Ishikawa (cell line): ENCODE measurements around the gene MT1H.

Source experiments
- CEBPB ChIP-seq: IDR thresholded peaks from 2 replicates; pipeline ENCODE4 v1.6.1; 2012
- USF1 ChIP-seq: IDR thresholded peaks from 2 replicates; pipeline ENCODE4 v1.6.1; 2012
- TF ChIP-seq, protein P1 (sequence below): IDR thresholded peaks from 2 replicates; pipeline ENCODE4 v1.6.1; 2012; ENCODE audit warnings: low read depth, mild to moderate bottlenecking

DNA sequence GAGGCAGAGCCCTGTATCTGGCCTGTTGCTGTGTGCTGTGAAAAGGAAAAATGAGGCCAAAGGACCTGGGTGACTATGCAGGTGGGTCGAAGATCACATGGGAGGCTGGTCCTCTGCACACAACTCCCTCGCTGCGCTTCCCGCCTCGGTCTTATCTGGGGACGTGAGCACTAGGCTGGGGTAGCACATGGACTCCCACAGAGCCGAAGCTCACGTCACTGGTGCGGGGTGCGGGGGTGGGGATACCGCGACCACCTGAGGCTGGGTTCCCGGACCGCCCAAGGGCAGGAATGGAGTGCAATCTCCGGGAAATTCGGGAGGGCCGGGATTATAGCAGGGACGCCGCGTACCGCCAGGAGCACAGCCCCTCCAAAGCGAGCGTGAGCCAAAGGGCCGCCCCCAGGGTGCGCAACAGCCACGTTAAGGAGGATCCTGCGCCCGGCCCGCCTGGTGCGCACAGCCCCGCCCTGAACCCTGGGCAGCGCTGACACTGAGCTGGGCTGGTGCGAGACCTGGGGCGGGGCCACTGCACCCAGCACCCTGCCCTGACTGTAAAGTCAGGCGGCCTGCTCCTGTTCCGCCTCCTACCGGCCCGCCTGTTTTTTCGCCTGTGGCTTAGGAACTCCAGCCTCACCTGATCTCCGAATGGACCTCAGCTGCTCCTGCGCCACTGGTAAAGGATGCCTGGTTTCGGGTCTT is 26.4 kb upstream of the MT1H start:
- TF ChIP-seq CEBPB: no peak
- 0 out of 2 replicates have a peak, but pooled peaks have one; percentile 5 for TF ChIP-seq USF1
- TF ChIP-seq, protein P1, sequence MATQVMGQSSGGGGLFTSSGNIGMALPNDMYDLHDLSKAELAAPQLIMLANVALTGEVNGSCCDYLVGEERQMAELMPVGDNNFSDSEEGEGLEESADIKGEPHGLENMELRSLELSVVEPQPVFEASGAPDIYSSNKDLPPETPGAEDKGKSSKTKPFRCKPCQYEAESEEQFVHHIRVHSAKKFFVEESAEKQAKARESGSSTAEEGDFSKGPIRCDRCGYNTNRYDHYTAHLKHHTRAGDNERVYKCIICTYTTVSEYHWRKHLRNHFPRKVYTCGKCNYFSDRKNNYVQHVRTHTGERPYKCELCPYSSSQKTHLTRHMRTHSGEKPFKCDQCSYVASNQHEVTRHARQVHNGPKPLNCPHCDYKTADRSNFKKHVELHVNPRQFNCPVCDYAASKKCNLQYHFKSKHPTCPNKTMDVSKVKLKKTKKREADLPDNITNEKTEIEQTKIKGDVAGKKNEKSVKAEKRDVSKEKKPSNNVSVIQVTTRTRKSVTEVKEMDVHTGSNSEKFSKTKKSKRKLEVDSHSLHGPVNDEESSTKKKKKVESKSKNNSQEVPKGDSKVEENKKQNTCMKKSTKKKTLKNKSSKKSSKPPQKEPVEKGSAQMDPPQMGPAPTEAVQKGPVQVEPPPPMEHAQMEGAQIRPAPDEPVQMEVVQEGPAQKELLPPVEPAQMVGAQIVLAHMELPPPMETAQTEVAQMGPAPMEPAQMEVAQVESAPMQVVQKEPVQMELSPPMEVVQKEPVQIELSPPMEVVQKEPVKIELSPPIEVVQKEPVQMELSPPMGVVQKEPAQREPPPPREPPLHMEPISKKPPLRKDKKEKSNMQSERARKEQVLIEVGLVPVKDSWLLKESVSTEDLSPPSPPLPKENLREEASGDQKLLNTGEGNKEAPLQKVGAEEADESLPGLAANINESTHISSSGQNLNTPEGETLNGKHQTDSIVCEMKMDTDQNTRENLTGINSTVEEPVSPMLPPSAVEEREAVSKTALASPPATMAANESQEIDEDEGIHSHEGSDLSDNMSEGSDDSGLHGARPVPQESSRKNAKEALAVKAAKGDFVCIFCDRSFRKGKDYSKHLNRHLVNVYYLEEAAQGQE: no peak
